Activated B cell treated with CpG ODN at 0.5 μM for 24 hours (primary cell): Measurements from ENCODE around the gene OR52E1. TPM values are rescaled to one million over a fixed set of nuclear protein-coding genes. Genes with fewer than 3 reads are reported as not detected.

Experiments used
- ATAC-seq: fragments of 200-7000 bp; cut with Tn5 transposase; one replicate; pipeline ENCODE4 v1.10.0; 2021; ENCODE audit warnings: low read depth, mild to moderate bottlenecking, moderate library complexity
- CTCF ChIA-PET: fragments of 350-600 bp; sonication (Branson Sonifier 250); formaldehyde crosslinking; loops from one replicate; lab custom pipeline; 2021; ENCODE audit warnings: antibody characterized with exemption; lab: Charles Lee
- POLR2A ChIA-PET: fragments of 350-600 bp; sonication (Branson Sonifier 250); formaldehyde crosslinking; loops from one replicate; lab custom pipeline; 2021; ENCODE audit warnings: antibody characterized with exemption; lab: Charles Lee
- DNase-seq: peaks from one replicate; pipeline ENCODE4 v3.0.0; 2022
- H3K27ac Mint-ChIP-seq: one replicate; pipeline ENCODE4 v1.8.0; 2020; ENCODE audit warnings: mixed read lengths
- H3K27me3 Mint-ChIP-seq: one replicate; pipeline ENCODE4 v1.8.0; 2021; ENCODE audit warnings: mixed read lengths
- H3K36me3 Mint-ChIP-seq: one replicate; pipeline ENCODE4 v1.8.0; 2021; ENCODE audit warnings: low read depth, mixed read lengths
- H3K4me1 Mint-ChIP-seq: one replicate; pipeline ENCODE4 v1.8.0; 2021; ENCODE audit warnings: mixed read lengths
- H3K4me3 Mint-ChIP-seq: one replicate; pipeline ENCODE4 v1.8.0; 2020; ENCODE audit warnings: mild to moderate bottlenecking, mixed read lengths
- H3K9me3 Mint-ChIP-seq: one replicate; pipeline ENCODE4 v1.8.0; 2020; ENCODE audit warnings: mixed read lengths
- intact Hi-C: fragments of 100-400 bp; cut with micrococcal nuclease; formaldehyde crosslinking; loops from one replicate; pipeline ENCODE4 v1.15.1; 2024
- total RNA-seq: library from RNA; stranded (reverse); gene quantifications from 2 replicates; pipeline ENCODE4 v1.2.3, GENCODE V29; 2022
- TF ChIP-seq, protein P1 (sequence below): fragments of 200-600 bp; IDR thresholded peaks from one replicate; pipeline ENCODE4 v1.8.0; 2022; ENCODE audit warnings: antibody characterized with exemption, mild to moderate bottlenecking

The OR52E1 gene
- total RNA-seq, 1 donor from 2014 or later: not detected

DNA sequence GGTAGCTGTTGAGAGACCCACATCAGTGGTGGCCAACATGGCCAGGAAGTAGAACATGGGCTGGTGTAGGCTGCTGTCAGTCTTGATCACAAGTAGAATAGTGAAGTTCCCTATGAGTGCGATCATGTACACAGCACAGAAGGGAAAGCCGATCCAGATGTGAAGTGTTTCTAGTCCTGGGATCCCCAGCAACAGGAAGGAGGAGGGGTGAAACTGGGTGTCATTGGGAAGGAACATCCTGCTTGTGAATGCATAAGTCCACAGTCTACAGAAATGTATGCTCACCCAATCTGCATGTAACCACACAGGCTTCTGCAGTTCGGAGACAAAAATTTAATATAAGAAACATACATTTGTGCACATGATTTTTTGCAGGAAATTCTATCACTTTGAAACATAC lies 10.0 kb upstream of the OR52E1 start, which contains the start of gene OR52E2:
Gene OR52E2 (minus strand): TSS at position 237 of the 400 bp plus-strand sequence. CDS start 0 bp downstream, at position 237.
- DNase-seq: no peak
- Mint-ChIP-seq H3K27me3 (peaks cover 2% of the 10 kb centered on the region), H3K27ac (no peak within 1 kb of the TSS), H3K4me1 (no peaks in the 10 kb centered on the region), H3K9me3 (peaks cover 3% of the 10 kb centered on the region), H3K36me3 (no peaks in the 10 kb centered on the region), H3K4me3 (no peak within 1 kb of the TSS)
- CTCF ChIA-PET: no interaction called here
- intact Hi-C loops: no loop called here
- TF ChIP-seq, protein P1, sequence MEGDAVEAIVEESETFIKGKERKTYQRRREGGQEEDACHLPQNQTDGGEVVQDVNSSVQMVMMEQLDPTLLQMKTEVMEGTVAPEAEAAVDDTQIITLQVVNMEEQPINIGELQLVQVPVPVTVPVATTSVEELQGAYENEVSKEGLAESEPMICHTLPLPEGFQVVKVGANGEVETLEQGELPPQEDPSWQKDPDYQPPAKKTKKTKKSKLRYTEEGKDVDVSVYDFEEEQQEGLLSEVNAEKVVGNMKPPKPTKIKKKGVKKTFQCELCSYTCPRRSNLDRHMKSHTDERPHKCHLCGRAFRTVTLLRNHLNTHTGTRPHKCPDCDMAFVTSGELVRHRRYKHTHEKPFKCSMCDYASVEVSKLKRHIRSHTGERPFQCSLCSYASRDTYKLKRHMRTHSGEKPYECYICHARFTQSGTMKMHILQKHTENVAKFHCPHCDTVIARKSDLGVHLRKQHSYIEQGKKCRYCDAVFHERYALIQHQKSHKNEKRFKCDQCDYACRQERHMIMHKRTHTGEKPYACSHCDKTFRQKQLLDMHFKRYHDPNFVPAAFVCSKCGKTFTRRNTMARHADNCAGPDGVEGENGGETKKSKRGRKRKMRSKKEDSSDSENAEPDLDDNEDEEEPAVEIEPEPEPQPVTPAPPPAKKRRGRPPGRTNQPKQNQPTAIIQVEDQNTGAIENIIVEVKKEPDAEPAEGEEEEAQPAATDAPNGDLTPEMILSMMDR: no peak
- POLR2A ChIA-PET: no interaction called here
- no peak for ATAC-seq

GRCh38 chr11:5065027-5065426 lies 4.3 kb upstream of the OR52E1 start:
- CTCF ChIA-PET: no interaction called here

GRCh38 chr11:5071799-5072198 lies 2.4 kb downstream of the OR52E1 start:
- intact Hi-C loops: no loop called here
- H3K4me1 Mint-ChIP-seq: no peaks in the 10 kb centered on the region
- no peak overlapping the region for H3K27ac Mint-ChIP-seq
- CTCF ChIA-PET: no interaction called here
- no peak for ATAC-seq
- no peak for DNase-seq
- H3K27me3 Mint-ChIP-seq: no peaks in the 10 kb centered on the region
- no peaks in the 10 kb centered on the region for H3K36me3 Mint-ChIP-seq
- TF ChIP-seq, protein P1: no peak
- no peaks in the 10 kb centered on the region for H3K9me3 Mint-ChIP-seq
- no peak overlapping the region for H3K4me3 Mint-ChIP-seq
- POLR2A ChIA-PET: no interaction called here

More at GRCh38 chr11:5065027-5065426, 4.3 kb upstream of the OR52E1 start:
- ATAC-seq: no peak
- Mint-ChIP-seq H3K27me3 (no peaks in the 10 kb centered on the region), H3K4me3 (no peak overlapping the region), H3K27ac (no peak overlapping the region), H3K9me3 (no peaks in the 10 kb centered on the region), H3K36me3 (no peaks in the 10 kb centered on the region), H3K4me1 (no peaks in the 10 kb centered on the region)
- DNase-seq: no peak
- POLR2A ChIA-PET: no interaction called here
- TF ChIP-seq, protein P1: no peak
- intact Hi-C loops: no loop called here

GRCh38 chr11:5081405-5081804 lies 12.0 kb downstream of the OR52E1 start:
- Mint-ChIP-seq H3K36me3 (no peaks in the 10 kb centered on the region), H3K4me3 (no peak overlapping the region), H3K27me3 (no peaks in the 10 kb centered on the region), H3K4me1 (no peaks in the 10 kb centered on the region), H3K27ac (no peak overlapping the region), H3K9me3 (no peaks in the 10 kb centered on the region)
- intact Hi-C loops: no loop called here
- TF ChIP-seq, protein P1: no peak
- ATAC-seq (no peak), DNase-seq (no peak)
- ChIA-PET CTCF (no interaction called here), POLR2A (no interaction called here)

- TF ChIP-seq, protein P1: no peak
- DNase-seq (no peak), ATAC-seq (no peak)
- POLR2A ChIA-PET: no interaction called here
- CTCF ChIA-PET: no interaction called here
- Mint-ChIP-seq H3K27ac (no peak overlapping the region), H3K36me3 (no peaks in the 10 kb centered on the region), H3K4me3 (no peak overlapping the region), H3K27me3 (no peaks in the 10 kb centered on the region), H3K4me1 (no peaks in the 10 kb centered on the region), H3K9me3 (no peaks in the 10 kb centered on the region)
- intact Hi-C loops: no loop called here
Observed at GRCh38 chr11:5083602-5084001, 14.2 kb downstream of the OR52E1 start.
